Measurements from ENCODE around the gene CEP95.

CEP95 gene

GRCh38 chr17:64496348-64496785, 10.4 kb upstream of the CEP95 start:
- DNase-seq: peak; percentile 43

- DNase-seq: peak; percentile 95
Observed at GRCh38 chr17:64496786-64497564, 9.8 kb upstream of the CEP95 start, which contains the start of gene POLG2. Gene POLG2 (minus strand): TSS chr17:64497054. CDS start chr17:64496968, 86 bp downstream.

GRCh38 chr17:64497565-64498035, 9.2 kb upstream of the CEP95 start:
- DNase-seq: no peak

GRCh38 chr17:64498308-64499203, 8.2 kb upstream of the CEP95 start:
- DNase-seq: peak; percentile 37

- no peak for DNase-seq
Observed at GRCh38 chr17:64499805-64500486, 6.8 kb upstream of the CEP95 start.

- no peak for DNase-seq
Observed at GRCh38 chr17:64500487-64500859, 6.3 kb upstream of the CEP95 start.

- no peak for DNase-seq
Observed at GRCh38 chr17:64500862-64501765, 5.7 kb upstream of the CEP95 start.

- no peak for DNase-seq
Observed at GRCh38 chr17:64502021-64502420, 4.8 kb upstream of the CEP95 start.

- no peak for DNase-seq
Observed at GRCh38 chr17:64502809-64503208, 4.0 kb upstream of the CEP95 start.

GRCh38 chr17:64503341-64503740, 3.4 kb upstream of the CEP95 start:
- no peak for DNase-seq

- no peak for DNase-seq
Observed at GRCh38 chr17:64503821-64504768, 2.7 kb upstream of the CEP95 start.

GRCh38 chr17:64504769-64505339, 1.9 kb upstream of the CEP95 start:
- DNase-seq: peak; percentile 94

- DNase-seq: peak; percentile 94
Observed at GRCh38 chr17:64505340-64506200, 1.2 kb upstream of the CEP95 start.

- peak; percentile 99 for DNase-seq
Observed at GRCh38 chr17:64506201-64506575, 589 bp upstream of the CEP95 start, which contains the start of gene DDX5. Gene DDX5 (minus strand): TSS chr17:64506289. CDS start chr17:64506119, 170 bp downstream.

- peak; percentile 87 for DNase-seq
Observed at GRCh38 chr17:64507413-64507782, 621 bp downstream of the CEP95 start.

GRCh38 chr17:64508683-64509082, 1.9 kb downstream of the CEP95 start:
- DNase-seq: no peak

- DNase-seq: no peak
Observed at GRCh38 chr17:64509179-64509578, 2.4 kb downstream of the CEP95 start.

- no peak for DNase-seq
Observed at GRCh38 chr17:64515419-64515818, 8.6 kb downstream of the CEP95 start.

GRCh38 chr17:64515829-64516228, 9.1 kb downstream of the CEP95 start:
- no peak for DNase-seq

All from OCI-M1 (cell line).